Esophagus squamous epithelium (tissue), 5 donors: ENCODE results near the gene F12. TPM values are rescaled to one million over a fixed set of nuclear protein-coding genes. Genes with fewer than 3 reads are reported as not detected.
A peak's percentile ranks its signal among the peaks of the same experiment; 100 is the strongest.

Source experiments
- DNase-seq: peaks from one replicate; lab custom pipeline; 2025; lab: John Stamatoyannopoulos, UW
- H3K27ac ChIP-seq, 4 donors: fragments of 200-600 bp; sonication (generic); one replicate each; pipeline ENCODE4 v1.5.1; 2016 to 2019; ENCODE audit warnings: mild to moderate bottlenecking in 1 of 4
- H3K27me3 ChIP-seq, 4 donors: fragments of 200-600 bp; sonication (generic); 1 replicate in 3 of 4; 2 replicates in 1 of 4; pipeline versions ENCODE4 v1.5.1 to v1.6.0; 2017 to 2021; ENCODE audit warnings: antibody characterized with exemption in 1 of 4
- H3K36me3 ChIP-seq, 3 donors: fragments of 200-600 bp; sonication (generic); one replicate each; pipeline ENCODE4 v1.5.1; 2016 to 2019
- H3K4me1 ChIP-seq, 3 donors: fragments of 200-600 bp; sonication (generic); one replicate each; pipeline ENCODE4 v1.5.1; 2017 to 2019
- H3K4me3 ChIP-seq, 4 donors: fragments of 200-600 bp; sonication (generic); 1 replicate in 3 of 4; 2 replicates in 1 of 4; pipeline ENCODE4 v1.5.1; 2016 to 2019; ENCODE audit warnings: mild to moderate bottlenecking in 2 of 4, moderate library complexity in 1 of 4
- H3K9me3 ChIP-seq, 3 donors: fragments of 200-600 bp; sonication (generic); one replicate each; pipeline ENCODE4 v1.5.1; 2016 to 2019
- POLR2A ChIP-seq, 4 donors: fragments of 450-650 bp; IDR thresholded peaks; one replicate each; pipeline ENCODE4 v1.6.1; 2017; ENCODE audit warnings: antibody characterized with exemption in 4 of 4, mild to moderate bottlenecking in 4 of 4, moderate library complexity in 3 of 4
- WGBS, 2 donors: methylation state at CpG; one replicate each; pipeline ENCODE4 v1.1.5; 2018; 5-methylcytosine and 5-hydroxymethylcytosine counted together
- intact Hi-C: fragments of 100-400 bp; cut with DNase I; formaldehyde crosslinking; loops from one replicate; pipeline ENCODE4 v1.15.0; 2022
- total RNA-seq, 4 donors: library from RNA; depleted of rRNA; stranded (reverse); fragments of >200 nt; gene quantifications; one replicate each; pipeline ENCODE4 v1.1.0, GENCODE V29; 2016
- TF ChIP-seq, protein P1 (sequence below), 6 experiments: fragments of 450-650 bp in 4 of 6; fragments of 200-600 bp in 2 of 6; sonication (generic) in 2 of 6; IDR thresholded peaks; one replicate each; pipeline ENCODE4 v1.5.1; 2016 to 2019; ENCODE audit warnings: antibody characterized with exemption in 6 of 6, mild to moderate bottlenecking in 4 of 6, moderate library complexity in 4 of 6
- donor health status: DM: yes; HTN: yes; CAD: no.

The F12 gene
- total RNA-seq, 4 donors from 2014 or later: 10.7 to 25.4 (median 19.6) TPM

DNA sequence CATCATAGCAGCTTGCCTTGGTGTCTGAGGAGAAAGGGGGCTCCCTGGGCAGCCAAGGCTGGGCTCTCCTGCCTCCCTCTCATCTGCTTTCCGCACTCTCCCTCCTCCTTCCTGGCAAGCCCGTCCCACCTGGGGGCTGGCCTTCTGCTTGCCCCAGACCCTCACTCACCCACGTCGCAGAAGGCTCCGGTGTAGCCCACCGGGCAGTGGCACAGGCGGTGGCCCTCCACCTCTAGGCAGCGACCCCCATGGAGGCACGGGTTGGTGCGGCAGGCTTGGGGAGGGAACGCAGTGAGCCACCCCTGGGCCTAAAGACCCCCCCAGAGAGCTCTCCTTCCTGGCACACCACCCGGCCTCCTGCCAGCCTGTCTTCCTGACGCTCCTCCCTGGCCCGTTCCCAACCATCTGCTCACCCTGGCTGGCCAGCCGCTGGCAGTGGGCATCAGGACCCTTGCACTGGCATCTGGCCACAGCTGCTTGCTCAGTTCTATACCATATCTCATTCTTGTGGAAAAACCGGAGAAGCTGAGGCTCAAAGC, 4.7 kb downstream of the F12 start:
- intact Hi-C loops: loop anchor here (5.0 kb wide), 1 partner anchor 48 kb away; no protein-coding TSS in a partner anchor
- peaks cover 0 to 50% (median 15%) of the 10 kb centered on the region in 4 donors for H3K27me3 ChIP-seq
- WGBS, 2 donors: 52% methylated on average over 5 of the region's 16 CpGs; no CpG with 5 or more reads in 1 of the 2 donors
- H3K9me3 ChIP-seq: no peaks in the 10 kb centered on the region
- TF ChIP-seq, protein P1, sequence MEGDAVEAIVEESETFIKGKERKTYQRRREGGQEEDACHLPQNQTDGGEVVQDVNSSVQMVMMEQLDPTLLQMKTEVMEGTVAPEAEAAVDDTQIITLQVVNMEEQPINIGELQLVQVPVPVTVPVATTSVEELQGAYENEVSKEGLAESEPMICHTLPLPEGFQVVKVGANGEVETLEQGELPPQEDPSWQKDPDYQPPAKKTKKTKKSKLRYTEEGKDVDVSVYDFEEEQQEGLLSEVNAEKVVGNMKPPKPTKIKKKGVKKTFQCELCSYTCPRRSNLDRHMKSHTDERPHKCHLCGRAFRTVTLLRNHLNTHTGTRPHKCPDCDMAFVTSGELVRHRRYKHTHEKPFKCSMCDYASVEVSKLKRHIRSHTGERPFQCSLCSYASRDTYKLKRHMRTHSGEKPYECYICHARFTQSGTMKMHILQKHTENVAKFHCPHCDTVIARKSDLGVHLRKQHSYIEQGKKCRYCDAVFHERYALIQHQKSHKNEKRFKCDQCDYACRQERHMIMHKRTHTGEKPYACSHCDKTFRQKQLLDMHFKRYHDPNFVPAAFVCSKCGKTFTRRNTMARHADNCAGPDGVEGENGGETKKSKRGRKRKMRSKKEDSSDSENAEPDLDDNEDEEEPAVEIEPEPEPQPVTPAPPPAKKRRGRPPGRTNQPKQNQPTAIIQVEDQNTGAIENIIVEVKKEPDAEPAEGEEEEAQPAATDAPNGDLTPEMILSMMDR (IDR thresholded peaks at IDR 0.05): no peak
- TF ChIP-seq POLR2A (IDR thresholded peaks at IDR 0.05): no peak
- peak overlapping the region; percentile 83 to 90 (median 88) for H3K27ac ChIP-seq
- peaks cover 29 to 51% (median 34%) of the 10 kb centered on the region in 3 donors for H3K4me1 ChIP-seq
- H3K36me3 ChIP-seq: no peaks in the 10 kb centered on the region
- DNase-seq: no peak
- H3K4me3 ChIP-seq: peak overlapping the region; percentile 41 to 79 (median 72)

DNA sequence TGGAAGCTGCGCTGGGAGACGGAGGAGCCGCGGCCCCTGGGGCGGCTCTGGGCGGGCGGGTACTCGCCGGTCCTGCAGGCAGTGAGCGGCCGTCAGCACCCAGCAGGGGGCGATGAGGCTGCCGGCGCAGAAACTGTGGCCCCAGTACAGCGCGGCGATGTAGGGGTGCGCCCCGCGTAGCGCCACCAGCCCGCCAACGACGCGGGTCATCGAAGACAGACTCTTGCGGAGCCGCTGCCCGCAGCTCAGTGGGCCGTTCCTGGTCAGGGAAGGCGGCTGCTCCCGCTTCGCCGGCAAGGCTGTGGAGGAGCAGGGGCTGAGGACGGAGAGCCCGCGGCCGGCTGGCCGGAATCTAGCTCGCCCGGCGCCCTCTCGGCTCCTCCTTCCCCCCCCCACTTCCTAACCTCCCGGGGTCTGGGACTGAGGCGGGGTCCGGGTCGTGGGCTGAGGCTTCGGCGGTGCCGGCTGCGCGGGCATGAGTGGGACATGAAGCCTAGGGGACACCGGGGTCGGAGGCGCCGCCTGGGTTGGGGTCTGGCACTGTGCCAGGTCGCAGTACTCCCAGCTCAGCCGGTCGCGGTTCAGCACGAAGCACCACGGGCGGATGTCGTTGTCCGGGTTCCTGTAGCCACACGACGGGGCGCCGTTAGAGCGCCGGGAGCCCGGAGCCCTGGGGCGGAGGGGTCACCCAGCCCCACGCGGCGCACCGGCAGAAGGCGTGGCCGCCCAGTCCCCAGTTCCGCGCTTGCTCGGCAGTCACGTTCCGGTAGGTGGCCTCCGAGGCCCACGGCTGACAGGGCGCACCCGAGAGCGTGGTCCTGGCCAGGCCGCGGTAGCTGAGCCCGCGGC, 5.3 kb downstream of the F12 start:
- Histone ChIP-seq H3K9me3 (no peaks in the 10 kb centered on the region), H3K4me3 (peak overlapping the region; percentile 41 to 79 (median 72)), H3K36me3 (no peaks in the 10 kb centered on the region), H3K27me3 (peaks cover 0 to 57% (median 15%) of the 10 kb centered on the region in 4 donors), H3K4me1 (peaks cover 29 to 52% (median 34%) of the 10 kb centered on the region in 3 donors), H3K27ac (peak overlapping the region; percentile 83 to 90 (median 88))
- 0% methylated on average over 2 of the region's 93 CpGs; no CpG with 5 or more reads in 1 of the 2 donors for WGBS, 2 donors
- intact Hi-C loops: no loop called here
- DNase-seq: no peak
- TF ChIP-seq, protein P1 (IDR thresholded peaks at IDR 0.05): peak; percentile 60 to 89 (median 82)
- TF ChIP-seq POLR2A (IDR thresholded peaks at IDR 0.05): peak in 1 of 4 donors; percentile 4

- Histone ChIP-seq H3K4me1 (peaks cover 29 to 52% (median 34%) of the 10 kb centered on the region in 3 donors), H3K36me3 (no peaks in the 10 kb centered on the region), H3K9me3 (no peaks in the 10 kb centered on the region), H3K4me3 (peak overlapping the region; percentile 41 to 79 (median 72)), H3K27ac (peak overlapping the region; percentile 83 to 90 (median 88)), H3K27me3 (peaks cover 0 to 64% (median 15%) of the 10 kb centered on the region in 4 donors)
- intact Hi-C loops: no loop called here
- DNase-seq: no peak
- TF ChIP-seq, protein P1 (IDR thresholded peaks at IDR 0.05): no peak
- TF ChIP-seq POLR2A (IDR thresholded peaks at IDR 0.05): peak in 1 of 4 donors; percentile 37
- WGBS, 2 donors: 2% methylated on average over 7 of the region's 61 CpGs; no CpG with 5 or more reads in 1 of the 2 donors
Observed at GRCh38 chr5:177403102-177403791, 6.1 kb downstream of the F12 start.

GRCh38 chr5:177402271-177403043, 6.9 kb downstream of the F12 start:
- H3K4me1 ChIP-seq: peaks cover 29 to 52% (median 34%) of the 10 kb centered on the region in 3 donors
- H3K27ac ChIP-seq: peak overlapping the region; percentile 83 to 90 (median 88)
- H3K27me3 ChIP-seq: peaks cover 0 to 72% (median 15%) of the 10 kb centered on the region in 4 donors
- DNase-seq: no peak
- intact Hi-C loops: no loop called here
- peak overlapping the region; percentile 41 to 79 (median 72) for H3K4me3 ChIP-seq
- 0 to 10% methylated on average over 7 to 12 of the region's 49 CpGs for WGBS, 2 donors
- H3K36me3 ChIP-seq: no peaks in the 10 kb centered on the region
- TF ChIP-seq, protein P1 (IDR thresholded peaks at IDR 0.05): peak; percentile 34 to 78 (median 50)
- TF ChIP-seq POLR2A (IDR thresholded peaks at IDR 0.05): peak in 1 of 4 donors; percentile 6
- no peaks in the 10 kb centered on the region for H3K9me3 ChIP-seq
